ENCODE measurements around the gene PITPNB.

Gene PITPNB

GRCh38 chr22:27952779-27953178, 33.7 kb upstream of the PITPNB start:
- DNase-seq (ENCODE audit: low read depth) = peak; percentile 24
- TF ChIP-seq CTCF (conservative IDR thresholded peaks at IDR 0.05; ENCODE audit: low read length) = no peak
- H3K4me3 ChIP-seq (ENCODE audit: low read length) = no peak overlapping the region

- TF ChIP-seq CTCF (conservative IDR thresholded peaks at IDR 0.05; ENCODE audit: low read length) = no peak
These were observed 33.0 kb upstream of the PITPNB start for GRCh38 chr22:27952091-27952490.

GRCh38 chr22:27949421-27949820, 30.4 kb upstream of the PITPNB start:
- no peak for DNase-seq (ENCODE audit: low read depth)
- H3K4me3 ChIP-seq (ENCODE audit: low read length) = no peak overlapping the region
- no peak for TF ChIP-seq CTCF (conservative IDR thresholded peaks at IDR 0.05; ENCODE audit: low read length)

More at GRCh38 chr22:27952091-27952490, 33.0 kb upstream of the PITPNB start:
- no peak overlapping the region for H3K4me3 ChIP-seq (ENCODE audit: low read length)
- peak; percentile 59 for DNase-seq (ENCODE audit: low read depth)

GRCh38 chr22:27948569-27948968, 29.5 kb upstream of the PITPNB start:
- TF ChIP-seq CTCF (conservative IDR thresholded peaks at IDR 0.05; ENCODE audit: low read length) = no peak

GRCh38 chr22:27947448-27947847, 28.4 kb upstream of the PITPNB start:
- no peak for TF ChIP-seq CTCF (conservative IDR thresholded peaks at IDR 0.05; ENCODE audit: low read length)
- no peak for DNase-seq (ENCODE audit: low read depth)

More at GRCh38 chr22:27948569-27948968, 29.5 kb upstream of the PITPNB start:
- H3K4me3 ChIP-seq (ENCODE audit: low read length) = no peak overlapping the region
- no peak for DNase-seq (ENCODE audit: low read depth)

GRCh38 chr22:27941143-27941542, 22.1 kb upstream of the PITPNB start:
- no peak overlapping the region for H3K4me3 ChIP-seq (ENCODE audit: low read length)
- TF ChIP-seq CTCF (conservative IDR thresholded peaks at IDR 0.05; ENCODE audit: low read length) = no peak
- no peak for DNase-seq (ENCODE audit: low read depth)

More at GRCh38 chr22:27947448-27947847, 28.4 kb upstream of the PITPNB start:
- H3K4me3 ChIP-seq (ENCODE audit: low read length) = no peak overlapping the region

- no peak overlapping the region for H3K4me3 ChIP-seq (ENCODE audit: low read length)
- peak; percentile 19; the same call in 1 of the 2 replicates for TF ChIP-seq CTCF (conservative IDR thresholded peaks at IDR 0.05; ENCODE audit: low read length)
- no peak for DNase-seq (ENCODE audit: low read depth)
These were observed 18.4 kb upstream of the PITPNB start for GRCh38 chr22:27937453-27937852.
